Osteocyte (in vitro differentiated cells): ENCODE measurements around the gene FUT6. TPM values are rescaled to one million over a fixed set of nuclear protein-coding genes. Genes with fewer than 3 reads are reported as not detected.

Experiments used
- DNase-seq: peaks from one replicate; pipeline ENCODE4 v3.0.0; 2021; ENCODE audit warnings: mixed read lengths; ENCODE audit not compliant: unreplicated experiment; ENCODE audit errors: extremely low spot score
- H3K27ac Mint-ChIP-seq: one replicate; pipeline ENCODE4 v1.8.0; 2021; ENCODE audit warnings: mild to moderate bottlenecking, mixed read lengths; ENCODE audit not compliant: unreplicated experiment
- H3K27me3 Mint-ChIP-seq: one replicate; pipeline ENCODE4 v1.8.0; 2021; ENCODE audit warnings: mixed read lengths; ENCODE audit not compliant: unreplicated experiment
- H3K36me3 Mint-ChIP-seq: one replicate; pipeline ENCODE4 v1.8.0; 2021; ENCODE audit warnings: mixed read lengths; ENCODE audit not compliant: unreplicated experiment
- H3K4me1 Mint-ChIP-seq: one replicate; pipeline ENCODE4 v1.8.0; 2021; ENCODE audit warnings: mixed read lengths; ENCODE audit not compliant: unreplicated experiment
- H3K4me3 Mint-ChIP-seq: one replicate; pipeline ENCODE4 v1.8.0; 2021; ENCODE audit warnings: mild to moderate bottlenecking, moderate library complexity, mixed read lengths; ENCODE audit not compliant: unreplicated experiment
- H3K9me3 Mint-ChIP-seq: one replicate; pipeline ENCODE4 v1.8.0; 2021; ENCODE audit warnings: mixed read lengths; ENCODE audit not compliant: unreplicated experiment
- total RNA-seq: library from RNA; stranded (reverse); gene quantifications from 2 replicates; pipeline ENCODE4 v1.2.1, GENCODE V29; 2021
- TF ChIP-seq, protein P1 (sequence below): fragments of 200-600 bp; sonication (generic); IDR thresholded peaks from 2 replicates; pipeline ENCODE4 v1.5.0; 2021; ENCODE audit warnings: antibody characterized with exemption, mild to moderate bottlenecking, moderate library complexity

FUT6 gene
- total RNA-seq, 1 donor from 2014 or later = not detected

DNA sequence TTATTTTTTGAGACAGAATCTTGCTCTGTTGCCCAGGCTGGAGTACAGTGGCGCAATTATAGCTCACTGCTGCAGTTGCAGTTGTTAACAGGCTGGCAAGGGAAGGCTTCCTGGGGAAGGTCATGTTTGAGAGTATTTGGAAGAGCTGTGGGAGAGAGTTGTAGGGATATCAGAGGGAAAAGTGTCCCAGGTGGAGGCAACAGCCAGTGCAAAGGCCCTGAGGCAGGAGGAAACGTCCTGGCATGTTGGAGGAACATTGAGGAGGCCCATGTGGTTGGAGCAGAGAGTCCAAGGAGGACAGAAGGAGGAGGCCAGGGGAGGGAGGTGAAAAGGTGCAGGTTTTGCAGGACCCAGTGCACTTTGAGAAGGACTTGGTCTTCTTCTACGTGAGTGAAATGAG is 46.3 kb downstream of the FUT6 start:
- Mint-ChIP-seq H3K9me3 (no peaks in the 10 kb centered on the region), H3K27ac (no peak overlapping the region), H3K36me3 (peaks cover 9% of the 10 kb centered on the region), H3K4me3 (no peak overlapping the region), H3K4me1 (peaks cover 7% of the 10 kb centered on the region), H3K27me3 (no peaks in the 10 kb centered on the region)
- TF ChIP-seq, protein P1, sequence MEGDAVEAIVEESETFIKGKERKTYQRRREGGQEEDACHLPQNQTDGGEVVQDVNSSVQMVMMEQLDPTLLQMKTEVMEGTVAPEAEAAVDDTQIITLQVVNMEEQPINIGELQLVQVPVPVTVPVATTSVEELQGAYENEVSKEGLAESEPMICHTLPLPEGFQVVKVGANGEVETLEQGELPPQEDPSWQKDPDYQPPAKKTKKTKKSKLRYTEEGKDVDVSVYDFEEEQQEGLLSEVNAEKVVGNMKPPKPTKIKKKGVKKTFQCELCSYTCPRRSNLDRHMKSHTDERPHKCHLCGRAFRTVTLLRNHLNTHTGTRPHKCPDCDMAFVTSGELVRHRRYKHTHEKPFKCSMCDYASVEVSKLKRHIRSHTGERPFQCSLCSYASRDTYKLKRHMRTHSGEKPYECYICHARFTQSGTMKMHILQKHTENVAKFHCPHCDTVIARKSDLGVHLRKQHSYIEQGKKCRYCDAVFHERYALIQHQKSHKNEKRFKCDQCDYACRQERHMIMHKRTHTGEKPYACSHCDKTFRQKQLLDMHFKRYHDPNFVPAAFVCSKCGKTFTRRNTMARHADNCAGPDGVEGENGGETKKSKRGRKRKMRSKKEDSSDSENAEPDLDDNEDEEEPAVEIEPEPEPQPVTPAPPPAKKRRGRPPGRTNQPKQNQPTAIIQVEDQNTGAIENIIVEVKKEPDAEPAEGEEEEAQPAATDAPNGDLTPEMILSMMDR = no peak
- DNase-seq = no peak

DNA sequence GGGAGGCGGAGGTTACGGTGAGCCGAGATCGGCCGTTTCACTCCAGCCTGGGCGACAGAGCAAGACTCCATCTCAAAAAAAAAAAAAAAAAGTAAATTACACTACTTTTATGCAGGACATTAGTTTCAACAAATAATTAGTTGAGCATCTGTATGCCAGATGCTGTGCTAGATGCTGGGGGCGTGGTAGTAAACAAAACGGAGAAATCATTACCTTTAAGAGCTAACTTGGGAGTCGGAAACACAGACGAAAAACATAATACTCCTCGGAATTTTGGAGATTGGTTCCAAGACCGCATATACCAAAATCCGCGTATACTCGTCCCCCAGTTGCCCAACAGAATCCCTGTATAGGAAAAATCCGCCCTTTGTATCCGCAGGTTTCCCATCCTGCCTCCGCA is 47.3 kb downstream of the FUT6 start:
- Mint-ChIP-seq H3K9me3 (no peaks in the 10 kb centered on the region), H3K27me3 (no peaks in the 10 kb centered on the region), H3K4me3 (no peak overlapping the region), H3K36me3 (peaks cover 10% of the 10 kb centered on the region), H3K4me1 (peaks cover 7% of the 10 kb centered on the region), H3K27ac (no peak overlapping the region)
- TF ChIP-seq, protein P1 = no peak
- DNase-seq = no peak

DNA sequence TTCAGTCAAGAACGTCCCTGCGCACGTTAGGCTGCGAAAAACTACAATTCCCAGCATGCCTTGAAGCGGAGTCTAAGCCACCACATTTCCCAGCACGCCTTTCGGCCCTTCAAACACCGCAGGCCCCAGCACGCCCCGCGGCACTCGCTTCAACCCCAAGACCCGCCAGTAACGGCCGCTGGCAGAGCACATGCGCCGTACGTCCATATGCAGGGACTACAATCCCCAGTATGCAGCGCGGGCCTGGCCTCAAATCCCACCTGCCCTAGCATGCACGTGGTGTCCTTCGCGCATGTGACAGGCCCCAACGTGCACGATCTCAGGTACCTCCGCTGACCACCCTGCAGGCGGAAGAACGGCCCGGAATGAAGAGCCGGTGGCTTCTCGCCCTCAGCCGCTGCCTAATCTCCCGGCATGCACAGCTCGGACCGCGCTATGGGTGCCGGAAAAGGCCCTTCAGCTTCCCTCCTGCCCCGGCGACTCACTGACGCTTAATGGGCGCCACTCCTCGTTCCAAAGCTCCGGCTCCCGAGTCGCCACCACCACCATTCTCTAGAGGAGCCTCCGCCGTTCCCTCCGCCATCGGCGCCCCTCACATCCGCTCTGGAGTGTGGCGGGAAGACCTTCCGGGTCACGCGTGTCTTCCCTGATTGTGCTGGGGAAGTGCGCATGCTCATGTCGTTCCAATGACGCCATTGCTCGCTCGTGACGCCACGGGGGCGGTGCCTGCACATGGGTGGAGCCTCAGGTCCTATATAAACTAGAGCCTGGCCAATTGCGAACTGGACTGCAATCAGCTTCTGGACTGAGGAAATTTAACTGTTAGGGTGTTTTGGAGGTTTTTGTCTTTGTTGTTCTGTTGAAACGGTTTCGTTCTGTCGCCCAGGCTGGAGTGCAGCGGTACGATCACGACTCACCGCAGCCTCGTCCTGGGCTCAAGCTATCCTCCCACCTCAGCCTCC is 48.7 kb downstream of the FUT6 start, which contains the start of gene DUS3L:
TSS of gene DUS3L (minus strand) at position 605 of the 962 bp plus-strand sequence. CDS start at position 583, 22 bp downstream.
- peak within 1 kb of the TSS; percentile 99 for H3K27ac Mint-ChIP-seq

DNA sequence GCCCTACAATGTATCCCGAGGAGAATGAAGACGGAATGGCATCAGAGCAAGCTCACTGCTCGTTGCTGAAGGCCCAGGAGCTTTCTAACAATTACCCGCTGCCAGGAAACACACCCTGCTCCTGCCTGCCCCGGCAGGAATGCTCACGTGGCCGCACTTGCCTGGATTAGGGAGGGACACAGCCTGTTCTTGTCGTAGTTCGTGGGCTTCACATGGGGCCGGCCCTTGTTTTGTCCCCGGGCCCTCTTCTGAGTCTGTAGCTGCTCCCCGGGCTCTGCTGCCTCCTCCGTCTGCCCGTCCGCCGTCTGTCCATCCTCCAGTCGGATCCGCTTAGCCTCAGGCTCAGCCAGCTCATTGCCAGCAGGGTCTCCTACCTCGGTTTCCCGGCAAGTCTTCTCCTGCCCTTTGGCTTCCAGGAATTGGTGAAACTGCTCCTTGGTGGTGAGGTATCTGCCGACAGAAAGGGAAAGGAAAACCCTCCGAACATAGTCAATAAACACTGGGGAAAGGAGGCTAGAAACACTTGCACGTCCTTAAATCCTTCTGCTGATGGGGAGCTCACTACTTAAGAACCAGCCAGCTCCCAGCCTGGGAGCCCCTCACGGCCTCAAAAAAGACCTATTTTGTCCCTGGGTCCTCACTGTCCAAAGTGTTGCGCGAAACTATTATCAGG is 49.5 kb downstream of the FUT6 start:
- H3K4me3 Mint-ChIP-seq = peak overlapping the region; percentile 99
- H3K4me1 Mint-ChIP-seq = peaks cover 7% of the 10 kb centered on the region
- TF ChIP-seq, protein P1 = no peak
- H3K27me3 Mint-ChIP-seq = no peaks in the 10 kb centered on the region
- no peaks in the 10 kb centered on the region for H3K9me3 Mint-ChIP-seq
- H3K36me3 Mint-ChIP-seq = peaks cover 17% of the 10 kb centered on the region
- peak overlapping the region; percentile 99 for H3K27ac Mint-ChIP-seq
- no peak for DNase-seq

More for the DNA sequence above, 48.7 kb downstream of the FUT6 start, which contains the start of gene DUS3L:
- Mint-ChIP-seq H3K4me3 (peak within 1 kb of the TSS; percentile 99), H3K9me3 (no peaks in the 10 kb centered on the region), H3K36me3 (peaks cover 16% of the 10 kb centered on the region), H3K4me1 (peaks cover 7% of the 10 kb centered on the region), H3K27me3 (no peaks in the 10 kb centered on the region)
- TF ChIP-seq, protein P1 = no peak
- peak; percentile 98 for DNase-seq

DNA sequence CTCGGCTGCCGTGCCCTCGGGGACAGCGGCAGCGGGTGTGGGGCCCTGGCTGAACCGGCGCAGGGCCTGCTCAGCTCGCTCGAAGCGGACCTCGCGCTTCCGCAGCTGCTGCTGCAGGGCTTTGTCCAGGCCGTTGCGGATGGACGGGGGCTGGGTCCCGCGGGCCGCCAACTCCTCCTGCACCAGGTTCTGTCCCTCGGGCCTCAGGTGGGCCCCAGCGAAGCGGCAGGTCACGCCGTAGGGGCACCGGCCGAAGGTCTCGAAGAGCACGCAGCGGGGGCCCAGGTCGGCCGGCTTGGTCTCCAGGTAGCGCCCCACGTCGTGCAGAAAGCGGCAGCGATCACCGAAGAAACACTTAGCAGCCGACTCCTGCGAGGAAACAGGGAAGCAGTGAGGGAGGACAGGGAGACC is 50.1 kb downstream of the FUT6 start:
- Mint-ChIP-seq H3K27ac (no peak overlapping the region), H3K27me3 (no peaks in the 10 kb centered on the region), H3K4me3 (peak overlapping the region; percentile 99), H3K9me3 (no peaks in the 10 kb centered on the region), H3K4me1 (peaks cover 7% of the 10 kb centered on the region), H3K36me3 (peaks cover 17% of the 10 kb centered on the region)
- DNase-seq = no peak
- TF ChIP-seq, protein P1 = no peak
